ENCODE results near the gene LEF1.
A peak's percentile ranks its signal among the peaks of the same experiment; 100 is the strongest.

LEF1 gene

DNA sequence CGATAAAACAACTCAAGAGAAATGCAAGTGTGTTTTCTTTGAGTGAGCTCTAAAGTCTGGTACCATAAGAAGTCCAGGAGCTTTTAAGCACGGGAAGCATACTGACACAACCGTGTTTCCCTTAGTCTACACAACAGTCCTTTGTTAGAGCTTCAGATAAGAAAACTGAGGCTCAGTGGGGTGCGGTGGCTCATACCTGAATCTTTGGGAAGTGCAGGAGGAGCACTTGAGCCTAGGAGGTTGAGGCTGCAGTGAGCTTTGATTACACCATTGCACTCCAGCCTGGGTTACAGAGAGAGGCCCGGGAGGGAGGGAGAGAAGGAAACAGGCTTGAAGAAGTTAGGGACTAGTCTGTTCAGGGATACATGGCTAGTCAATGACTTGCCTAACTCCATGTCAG, 21.9 kb downstream of the LEF1 start:
- no peak for DNase-seq

DNA sequence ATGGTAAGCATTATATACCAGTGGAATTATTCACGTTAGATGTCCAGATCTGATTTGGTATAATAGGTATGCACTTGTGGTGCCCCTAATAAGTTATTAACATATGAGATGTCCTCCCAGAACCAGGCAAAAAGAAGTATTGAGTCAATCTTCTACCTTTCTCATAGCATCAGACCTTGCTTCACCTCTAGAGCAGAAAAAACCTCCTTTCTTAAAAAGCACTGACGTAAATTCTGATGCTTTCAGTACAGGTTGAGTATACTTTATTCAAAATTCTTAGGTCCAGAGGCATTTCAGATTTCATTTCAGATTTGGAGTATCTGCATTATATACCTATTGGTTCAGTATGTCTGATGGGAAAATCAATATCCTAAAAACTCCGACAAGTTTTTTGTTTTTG, 22.4 kb downstream of the LEF1 start:
- no peak for DNase-seq

DNA sequence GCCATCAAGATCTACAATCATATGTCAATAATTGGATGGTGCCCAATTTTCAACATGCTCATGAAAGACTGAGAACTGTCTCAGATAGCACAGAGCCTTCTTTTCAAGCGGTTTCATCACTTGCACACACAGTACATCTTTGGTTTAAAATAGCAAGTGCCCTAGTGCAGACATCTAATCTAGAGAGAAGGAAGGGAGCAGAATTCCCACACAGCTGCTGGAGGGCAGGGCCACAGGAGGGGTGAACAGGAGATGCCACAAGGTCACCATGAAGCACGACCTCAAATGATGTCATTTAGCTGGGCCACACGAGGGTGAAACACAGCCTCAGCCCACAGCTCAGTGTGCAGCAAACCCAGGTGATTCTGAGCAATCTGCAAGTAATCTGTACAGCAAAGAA, 24.3 kb downstream of the LEF1 start:
- DNase-seq = no peak

DNA sequence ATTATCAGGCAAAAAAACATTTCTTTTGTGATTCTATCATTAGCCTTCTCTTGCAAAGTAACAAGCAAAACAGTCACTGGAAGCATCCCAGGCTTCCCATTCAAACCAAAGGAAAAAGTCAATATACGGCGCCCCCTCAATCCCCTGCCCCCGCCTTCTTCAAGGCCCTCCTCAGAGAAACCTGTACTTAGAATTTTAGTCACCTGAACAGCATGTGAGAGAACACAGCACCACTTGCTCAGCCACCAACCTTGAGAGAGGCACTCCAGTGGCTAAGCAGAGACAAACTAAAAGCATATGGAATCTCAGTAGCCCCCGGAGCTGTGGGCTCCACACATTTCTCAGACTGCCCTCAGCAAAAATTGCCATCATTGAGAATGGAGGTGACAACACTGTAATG, 25.2 kb downstream of the LEF1 start:
- no peak for DNase-seq

DNA sequence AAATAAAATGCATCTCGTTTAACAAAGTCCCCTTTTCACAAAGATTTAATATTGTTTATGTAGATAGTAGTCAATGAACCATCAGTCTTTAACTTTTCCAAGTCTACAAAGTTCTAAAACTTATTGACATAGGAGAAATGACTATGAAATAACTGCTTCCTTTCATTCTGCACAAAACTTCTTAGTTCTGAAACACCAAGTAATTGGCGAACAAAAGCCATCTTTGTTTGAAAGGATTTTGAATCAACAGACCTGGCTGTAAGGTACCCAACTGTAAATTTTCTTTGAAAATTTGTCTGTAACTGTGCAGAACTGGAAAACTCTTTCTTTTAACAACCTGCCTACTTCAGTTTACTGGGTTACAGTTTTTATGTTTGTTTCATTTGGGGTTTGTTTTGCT, 25.9 kb downstream of the LEF1 start:
- DNase-seq = no peak

DNA sequence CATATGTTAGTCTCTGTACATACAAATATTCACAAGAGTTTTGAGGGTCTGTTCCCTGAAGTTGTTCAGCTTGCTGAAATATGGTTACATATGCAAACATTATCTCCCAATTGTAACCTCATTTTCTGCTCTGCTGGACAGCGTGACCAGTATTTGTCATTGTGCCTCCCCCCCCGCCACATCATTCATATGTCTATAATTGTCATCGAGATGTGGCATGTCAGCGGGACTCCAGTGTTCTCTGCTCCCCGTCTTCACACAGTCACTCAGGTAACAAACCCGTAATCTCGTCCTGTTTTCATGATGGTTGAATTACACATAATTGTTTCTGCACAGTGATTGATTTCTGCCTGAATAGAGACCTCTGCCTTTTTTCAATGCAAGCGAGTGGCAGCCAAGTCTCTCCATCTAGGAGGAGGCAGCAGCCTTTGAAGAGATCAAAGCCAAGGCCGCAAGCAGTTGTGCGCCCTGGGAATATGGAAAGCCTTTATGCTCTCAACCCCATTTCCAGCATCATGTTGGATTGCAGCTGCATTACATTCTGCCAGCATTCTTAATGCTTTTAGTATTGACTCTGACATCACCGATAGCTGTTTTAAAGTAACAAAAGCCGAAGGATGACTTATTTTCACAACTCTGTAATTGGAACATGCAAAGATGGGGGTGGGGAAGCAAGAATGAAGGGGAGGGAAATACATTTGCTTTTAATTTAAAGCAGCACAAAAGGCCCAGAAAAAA, 27.4 kb downstream of the LEF1 start:
- DNase-seq = no peak

DNA sequence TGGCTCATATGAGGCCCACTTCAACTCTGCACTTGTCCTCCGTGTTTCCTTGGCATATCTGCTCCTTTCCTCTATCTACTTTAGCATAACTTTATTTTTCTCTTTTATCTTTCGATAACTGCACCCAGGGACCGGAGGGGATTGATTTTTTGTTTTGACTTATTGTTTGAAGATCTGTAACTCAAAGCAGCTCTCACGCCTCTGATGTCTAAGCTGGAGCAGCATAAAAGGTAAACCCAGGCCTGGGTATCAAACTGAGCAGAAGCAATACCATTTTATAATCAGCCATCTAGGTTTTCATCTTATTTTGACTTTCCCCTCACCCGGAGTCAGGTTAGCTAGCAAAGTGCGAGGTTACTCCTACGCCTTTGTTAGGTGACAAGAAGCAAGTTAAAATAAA, 28.4 kb downstream of the LEF1 start:
- DNase-seq = no peak

DNA sequence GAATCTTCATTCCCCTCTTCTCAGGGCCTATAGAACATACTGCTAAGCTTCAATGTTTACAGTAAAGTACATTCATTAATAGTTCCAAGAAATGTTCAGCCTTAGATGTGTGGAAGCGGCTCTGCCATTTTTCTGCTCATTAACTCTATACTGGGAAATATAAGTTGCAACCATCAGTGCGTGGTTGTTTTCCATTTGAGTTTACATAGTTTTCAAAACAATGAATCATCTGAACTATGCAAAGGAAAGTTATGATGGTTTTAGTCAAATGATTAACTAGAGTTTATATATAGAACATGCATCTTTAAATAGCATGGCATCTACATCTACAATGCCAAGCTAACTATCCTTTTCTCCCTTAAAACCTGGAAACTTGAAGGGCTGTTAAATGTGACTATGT, 29.6 kb downstream of the LEF1 start:
- DNase-seq = no peak

DNA sequence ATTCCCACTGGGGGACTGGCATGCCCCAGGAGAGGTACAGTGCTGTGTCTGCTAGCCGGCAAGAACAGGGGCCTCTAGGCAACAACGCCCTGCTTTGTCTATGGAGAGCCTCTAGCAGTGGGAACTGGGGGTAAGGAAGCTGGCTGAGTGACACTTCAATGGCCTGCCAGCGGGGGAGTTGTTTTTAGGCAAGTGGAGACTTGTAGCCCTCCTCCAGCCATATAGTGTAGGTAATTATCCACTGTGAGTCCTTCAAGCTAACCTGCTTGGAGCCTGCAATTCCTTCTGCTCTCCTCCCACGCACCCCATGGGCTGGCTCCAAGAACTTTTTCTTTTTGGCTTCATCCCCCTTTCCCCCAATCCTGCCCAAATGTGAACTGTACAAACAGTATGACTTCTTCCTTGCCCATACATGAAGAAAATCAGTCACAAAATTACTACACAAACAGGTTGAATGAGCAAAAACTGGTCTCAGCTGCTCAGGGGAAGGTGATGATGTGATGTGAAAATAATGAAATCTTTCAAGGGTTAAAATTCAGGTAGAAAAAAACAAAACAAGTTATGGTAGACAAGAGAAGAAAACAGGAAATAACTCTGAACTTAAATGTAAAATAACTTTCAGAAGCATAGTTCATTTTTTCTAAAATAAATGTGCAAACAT, 33.1 kb downstream of the LEF1 start:
- no peak for DNase-seq

DNA sequence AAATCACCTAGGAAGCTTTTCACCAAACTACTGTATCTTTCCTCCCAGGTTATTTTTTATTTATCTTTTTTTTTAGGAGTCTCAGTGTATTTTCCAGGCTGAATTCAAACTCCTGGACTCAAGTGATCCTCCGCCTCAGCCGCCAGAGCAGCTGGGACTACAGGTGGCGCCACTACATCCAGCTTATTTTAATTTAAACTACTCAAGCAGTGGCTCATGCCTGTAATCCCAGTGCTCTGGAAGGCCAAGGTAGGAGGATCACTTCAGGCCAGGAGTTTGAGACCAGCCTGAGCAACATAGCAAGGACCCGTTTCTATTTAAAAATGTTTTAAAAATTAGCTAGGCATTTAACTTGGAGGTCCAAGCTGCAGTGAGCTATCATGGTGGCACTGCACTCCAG, 37.8 kb downstream of the LEF1 start:
- DNase-seq = no peak

DNA sequence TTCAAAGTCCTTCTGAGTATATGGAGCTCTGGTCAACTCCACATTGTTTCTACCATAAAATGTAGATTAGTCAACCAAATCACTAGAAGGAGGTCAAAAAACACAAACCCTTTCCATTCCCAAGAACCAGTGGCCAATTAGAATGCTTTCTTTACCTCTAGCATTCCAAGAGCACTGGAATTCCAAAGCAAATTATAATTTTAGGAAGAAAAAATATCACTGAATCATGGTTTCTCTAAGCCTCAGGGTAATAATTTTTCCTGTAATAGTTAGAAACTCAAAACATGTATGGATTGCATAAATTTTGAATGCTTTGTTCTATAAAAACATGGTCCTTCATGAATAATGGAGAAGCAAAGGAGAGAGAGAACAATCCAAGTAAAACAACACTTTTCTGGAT, 39.5 kb downstream of the LEF1 start:
- no peak for DNase-seq

DNA sequence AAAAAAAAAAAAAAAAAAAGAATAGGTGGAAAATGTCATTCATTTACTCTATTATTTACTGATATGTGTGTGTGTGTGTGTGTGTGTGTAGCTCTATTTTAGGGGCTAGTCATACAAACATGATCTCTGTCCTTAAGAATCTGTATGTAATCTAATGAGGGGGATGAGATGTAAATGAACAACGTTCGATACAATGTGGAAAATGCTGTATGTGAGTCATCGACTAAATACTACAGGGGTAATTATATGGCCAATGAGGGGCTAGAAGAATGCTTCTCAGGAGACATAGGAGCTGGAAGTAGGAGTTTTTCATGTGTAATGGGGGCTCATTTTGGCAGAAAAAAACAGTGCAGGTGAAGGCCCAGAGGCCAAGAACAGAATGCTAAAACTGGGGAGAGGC, 41.9 kb downstream of the LEF1 start:
- no peak for DNase-seq

DNA sequence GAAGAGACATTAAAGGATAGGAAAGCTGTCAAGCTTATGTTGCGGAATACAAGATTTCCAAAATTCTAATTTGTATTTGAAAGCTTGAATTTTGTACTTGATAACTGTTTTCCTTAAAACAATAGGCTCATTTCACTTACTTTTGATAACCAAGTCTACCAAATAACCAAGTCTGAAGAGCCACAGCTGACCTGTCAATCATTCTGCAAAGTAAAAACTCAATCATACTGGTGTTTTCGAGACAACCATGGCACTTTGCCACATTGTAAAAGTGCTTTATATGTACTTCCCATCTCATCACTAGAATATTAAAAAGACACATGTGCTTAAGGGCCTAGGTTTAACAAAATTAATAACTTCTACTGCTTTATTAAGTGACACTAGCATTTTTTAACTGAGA, 47.9 kb downstream of the LEF1 start:
- DNase-seq = no peak

DNA sequence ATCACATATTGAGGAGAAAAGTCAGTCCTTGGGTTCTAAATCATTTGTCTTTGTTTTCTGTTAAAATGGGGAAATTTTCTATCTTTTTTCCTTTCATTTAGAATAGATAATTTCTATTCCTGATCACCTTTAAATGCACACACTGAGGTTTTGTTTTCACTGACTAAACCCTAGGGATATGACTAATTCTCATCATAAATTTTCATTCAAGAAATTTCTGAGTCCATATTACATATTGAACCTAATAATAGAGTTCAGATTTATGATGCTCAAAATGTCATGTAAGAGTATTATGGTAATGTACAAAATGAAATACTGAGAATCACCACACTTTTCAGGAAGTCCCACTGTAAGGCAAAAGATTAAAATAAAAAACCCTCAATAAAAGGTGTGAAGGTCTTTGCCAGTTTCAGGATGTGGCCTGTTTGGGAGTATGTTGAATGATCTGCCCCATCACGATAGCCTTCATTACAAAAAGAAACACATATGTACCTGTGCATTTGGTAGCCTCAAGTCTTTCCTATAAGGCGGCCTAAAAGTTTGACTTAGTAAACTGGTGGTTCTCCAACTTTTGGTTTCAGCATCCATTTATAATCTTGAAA, 49.4 kb downstream of the LEF1 start:
- DNase-seq = no peak

DNA sequence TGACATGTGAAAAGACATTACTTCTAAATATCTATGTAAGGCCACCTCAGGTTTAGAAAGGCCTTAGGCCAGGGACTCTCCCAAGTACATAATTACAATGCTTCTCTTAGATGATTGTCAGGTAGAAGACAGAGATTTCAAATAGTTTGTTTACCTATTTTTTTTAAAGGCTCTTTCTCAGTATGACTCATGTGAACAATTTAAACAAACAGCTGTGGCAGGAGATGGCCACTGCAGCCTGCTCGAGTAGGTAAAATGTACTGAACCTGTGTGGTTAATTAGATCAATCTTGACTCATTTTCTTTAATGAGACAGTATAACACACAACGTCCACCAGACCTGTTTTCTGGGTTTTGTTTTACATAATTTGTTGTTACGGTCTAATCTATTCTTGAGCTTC, 50.2 kb downstream of the LEF1 start:
- DNase-seq = peak; percentile 34

DNA sequence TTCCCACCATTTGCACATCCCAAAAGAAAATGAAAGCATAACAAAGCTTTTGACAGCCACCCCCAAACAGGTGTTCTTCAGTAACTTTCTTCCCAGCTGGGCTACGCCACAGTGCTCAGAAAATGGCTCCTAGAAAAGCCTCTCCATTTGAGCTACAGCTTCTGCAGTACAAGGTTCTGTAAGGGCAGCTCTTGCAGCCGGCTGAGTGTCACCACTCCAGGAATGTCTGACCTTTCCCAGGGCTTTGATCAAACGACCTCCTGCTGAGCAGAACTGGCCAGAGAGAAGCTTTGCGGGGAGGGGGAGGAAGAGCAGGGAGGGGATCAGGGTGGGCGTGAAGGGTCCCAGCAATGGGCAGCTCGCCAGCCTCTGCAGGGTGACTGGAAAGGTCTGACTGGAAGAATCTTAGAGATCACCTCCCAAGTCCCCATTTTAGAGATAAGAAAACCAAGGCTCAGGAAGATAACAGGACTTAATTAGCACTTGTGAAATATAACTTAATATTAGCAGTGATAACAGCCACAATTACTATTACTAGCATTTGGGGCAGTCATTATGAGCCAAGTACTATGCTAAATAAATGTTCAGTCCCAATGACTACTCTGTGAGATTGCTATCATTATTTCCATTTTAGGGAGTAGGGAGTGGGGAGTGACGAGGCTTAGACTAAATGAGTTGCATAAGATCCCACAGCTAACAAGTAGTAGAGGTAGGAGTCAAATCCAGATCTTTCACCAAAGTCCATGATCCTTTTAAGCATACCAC, 51.1 kb downstream of the LEF1 start:
- no peak for DNase-seq

DNA sequence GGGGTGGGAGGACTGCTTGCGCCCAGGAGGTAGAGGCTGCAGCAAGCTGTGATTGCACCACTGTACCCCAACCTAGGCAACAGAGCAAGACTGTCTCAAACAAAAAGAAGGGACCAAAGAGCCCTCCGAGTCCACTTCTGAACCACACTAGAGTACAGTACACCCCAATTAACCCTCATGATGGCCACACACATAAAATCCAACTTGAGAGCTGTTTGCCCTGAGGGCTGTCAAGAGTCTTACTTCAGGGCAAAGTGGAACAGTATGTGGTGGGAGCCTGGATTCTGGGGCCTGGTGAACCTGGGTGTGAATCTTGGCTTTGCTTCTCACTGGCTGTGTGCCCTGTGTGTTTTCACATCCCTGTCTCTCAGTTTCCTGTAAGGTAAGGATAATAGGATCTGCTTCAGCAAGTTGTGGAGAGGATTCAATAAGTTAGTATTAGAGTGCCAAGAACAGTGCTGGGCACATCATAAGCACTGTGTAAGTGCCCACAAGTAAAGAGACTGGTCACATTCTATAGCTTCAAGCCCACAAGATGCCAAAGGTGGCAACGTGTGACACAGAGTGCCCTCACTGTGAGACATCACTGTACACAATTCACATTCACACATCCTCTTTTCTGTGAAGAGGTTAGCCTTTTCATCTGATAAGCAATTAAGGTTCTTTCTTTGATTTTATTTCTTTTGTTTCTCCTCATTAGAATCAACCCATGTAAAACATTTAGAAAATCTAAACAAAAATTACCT, 52.1 kb downstream of the LEF1 start:
- DNase-seq = no peak

DNA sequence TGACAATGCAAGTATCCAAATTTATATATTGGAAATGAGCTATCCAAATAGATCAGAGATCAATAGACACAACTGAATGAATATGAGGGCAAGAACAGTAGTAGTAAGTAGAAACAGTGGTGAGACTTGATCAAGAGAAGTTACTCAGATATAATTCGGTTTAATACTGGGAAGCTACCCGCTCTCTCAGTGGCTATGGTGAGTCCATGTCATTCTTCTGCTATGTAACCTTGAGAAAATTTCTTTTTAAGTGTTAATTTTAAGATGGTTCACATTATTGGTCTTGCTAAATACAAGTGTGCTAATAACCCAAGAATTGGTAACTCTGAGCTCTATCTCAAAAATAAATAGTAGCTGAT, 53.6 kb downstream of the LEF1 start:
- no peak for DNase-seq

DNA sequence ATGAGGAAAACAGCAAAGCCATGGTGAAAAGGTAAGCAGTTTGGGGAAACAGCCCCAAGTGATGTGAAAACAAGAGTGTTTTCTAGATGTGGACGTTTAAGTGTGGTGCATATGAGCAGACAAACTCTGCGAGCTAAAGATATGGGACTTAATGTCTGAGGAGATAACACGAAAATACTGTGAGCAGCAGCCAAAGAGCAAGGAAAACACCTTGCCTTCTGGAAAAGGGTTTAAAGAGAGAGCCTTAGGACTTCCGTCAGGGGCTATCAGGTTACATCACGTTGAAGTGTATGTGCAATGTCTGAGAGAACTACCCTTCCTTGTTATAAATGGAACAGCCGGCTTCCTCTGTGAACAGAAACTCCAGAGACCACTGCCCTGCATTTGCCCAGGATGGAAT, 54.2 kb downstream of the LEF1 start:
- DNase-seq = no peak

DNA sequence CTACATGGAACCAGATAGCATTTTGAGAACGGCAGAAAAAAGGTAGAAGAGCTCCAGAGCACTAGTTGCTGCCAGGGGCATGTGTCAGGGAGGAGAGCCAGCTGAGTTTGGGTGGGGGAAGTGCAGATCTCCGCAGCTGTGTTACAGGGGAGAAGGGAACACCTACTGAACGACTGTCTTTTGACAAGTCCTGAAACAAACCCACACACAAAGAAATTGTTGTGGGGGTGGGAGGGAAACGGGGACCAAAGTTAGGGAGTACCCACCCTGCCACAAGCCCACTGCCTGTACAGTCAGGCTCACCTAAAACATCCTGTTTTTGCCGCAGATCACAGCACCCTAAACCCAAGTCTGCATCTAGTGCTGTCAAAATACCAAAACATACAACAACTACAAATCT, 55.5 kb downstream of the LEF1 start:
- no peak for DNase-seq

DNA sequence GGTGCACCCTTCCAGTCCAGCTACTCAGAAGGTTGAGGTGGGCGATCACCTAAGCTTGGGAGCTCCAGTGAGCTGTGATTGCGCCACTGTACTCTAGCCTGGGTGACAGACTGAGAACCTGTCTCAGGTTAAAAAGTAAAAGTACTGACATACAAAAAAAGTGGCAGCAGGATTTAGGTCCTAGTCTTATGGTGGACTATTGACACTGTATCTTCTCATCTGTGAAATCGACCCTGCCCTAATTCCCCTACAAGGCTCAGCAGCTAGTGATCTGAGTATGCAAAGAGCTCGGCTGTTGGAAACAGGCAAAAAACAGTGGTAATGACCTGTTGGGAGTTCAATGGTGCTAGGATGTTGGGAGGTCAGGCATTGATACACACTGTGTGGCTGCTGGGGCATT, 57.0 kb downstream of the LEF1 start:
- no peak for DNase-seq

DNA sequence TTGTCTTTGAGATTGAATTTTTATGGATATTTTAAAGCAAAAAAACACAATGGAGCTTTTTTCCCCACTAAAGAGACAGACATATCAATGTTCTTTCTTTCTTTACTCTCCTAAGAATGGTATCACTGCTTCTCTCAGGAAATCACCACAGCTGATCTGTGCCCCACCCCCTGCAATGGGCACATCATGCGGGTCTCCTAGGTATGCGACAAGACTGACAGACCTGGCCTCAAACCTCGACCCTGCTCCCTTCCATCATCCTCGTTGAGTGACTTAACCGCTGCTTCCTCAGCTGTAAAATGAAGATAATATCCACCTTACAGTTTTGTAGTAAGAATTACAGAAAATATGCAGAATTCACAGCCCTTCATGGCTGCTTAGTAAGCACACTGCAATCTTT, 58.3 kb downstream of the LEF1 start:
- DNase-seq = no peak

DNA sequence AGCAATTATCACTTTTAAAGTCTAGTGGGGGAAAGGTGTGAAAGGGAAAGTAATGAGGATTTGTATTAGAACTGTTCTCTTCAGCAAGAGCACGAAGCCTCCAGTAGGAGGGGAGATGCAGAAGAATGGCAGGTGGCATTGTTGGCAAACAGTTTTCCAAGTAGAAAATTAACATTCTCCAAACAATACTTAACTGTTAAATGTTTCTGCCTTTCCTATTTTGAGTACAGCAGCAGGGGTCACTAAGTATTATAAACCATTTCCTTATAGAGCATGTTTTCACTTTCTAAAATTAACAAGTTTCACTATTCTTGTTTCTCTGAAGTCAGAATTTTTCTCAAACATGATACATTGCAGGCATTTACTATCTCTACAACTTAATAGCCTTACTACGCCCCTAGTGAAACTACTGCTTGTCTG, 58.7 kb downstream of the LEF1 start:
- DNase-seq = no peak

Data from NCI-H1092 treated with DMSO at 0.1 percent for 48 hours (cell line).